HepG2 (cell line): ENCODE data around the gene NTM.

Source experiments
- RELA ChIP-seq: sonication (generic); formaldehyde crosslinking; IDR thresholded peaks from 2 replicates; pipeline ENCODE4 v1.4.0; 2020; ENCODE audit warnings: missing genetic modification reagents
- TF ChIP-seq, protein P1 (sequence below), 2 experiments: fragments of 450-650 bp in 1 of 2; sonication (generic) in 1 of 2; formaldehyde crosslinking; IDR thresholded peaks; 2 replicates each; pipeline versions ENCODE4 v1.5.0 to v1.8.0; 2020 to 2022; ENCODE audit warnings: mild to moderate bottlenecking in 1 of 2, missing genetic modification reagents in 1 of 2

DNA sequence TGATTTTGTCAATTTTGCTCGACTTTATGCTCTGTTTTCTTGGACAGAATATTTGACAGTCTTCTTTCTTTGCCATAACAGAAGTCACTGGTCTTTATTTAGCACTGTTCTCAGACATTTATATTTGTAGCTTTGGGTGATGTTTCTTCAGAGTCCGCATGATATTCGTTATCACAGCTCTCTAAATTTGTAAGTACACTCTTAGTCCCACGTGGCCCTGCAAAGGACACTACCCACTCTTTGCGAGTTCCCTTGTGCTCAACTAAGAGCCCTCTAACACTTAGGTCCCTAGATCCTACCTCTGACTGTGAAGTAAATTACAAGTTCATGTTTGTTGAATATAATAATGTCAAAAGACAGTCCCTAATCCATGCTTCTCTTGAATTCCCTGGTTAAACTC is 651.9 kb downstream of the NTM start:
- TF ChIP-seq, protein P1, sequence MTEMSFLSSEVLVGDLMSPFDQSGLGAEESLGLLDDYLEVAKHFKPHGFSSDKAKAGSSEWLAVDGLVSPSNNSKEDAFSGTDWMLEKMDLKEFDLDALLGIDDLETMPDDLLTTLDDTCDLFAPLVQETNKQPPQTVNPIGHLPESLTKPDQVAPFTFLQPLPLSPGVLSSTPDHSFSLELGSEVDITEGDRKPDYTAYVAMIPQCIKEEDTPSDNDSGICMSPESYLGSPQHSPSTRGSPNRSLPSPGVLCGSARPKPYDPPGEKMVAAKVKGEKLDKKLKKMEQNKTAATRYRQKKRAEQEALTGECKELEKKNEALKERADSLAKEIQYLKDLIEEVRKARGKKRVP (CRISPR knock-in tag; IDR thresholded peaks at IDR 0.05) = no peak
- no peak for TF ChIP-seq RELA (CRISPR knock-in tag)
